ENCODE results near the gene KIRREL3.

KIRREL3 gene

GRCh38 chr11:126476266-126476924, 524.2 kb downstream of the KIRREL3 start:
- in situ Hi-C loops (cut with MboI; ENCODE audit: low pct_unique_long_range_greater_than_20kb, low sequenced_read_pairs, unreplicated experiment) = no loop called here
- no peak for DNase-seq (ENCODE audit: low spot score)
- no peak for TF ChIP-seq CTCF (IDR thresholded peaks at IDR 0.05; ENCODE audit: extremely low read depth, insufficient read depth, missing control alignments)

GRCh38 chr11:126475014-126475991, 525.3 kb downstream of the KIRREL3 start:
- no peak for TF ChIP-seq CTCF (IDR thresholded peaks at IDR 0.05; ENCODE audit: extremely low read depth, insufficient read depth, missing control alignments)
- DNase-seq (ENCODE audit: low spot score) = no peak
- in situ Hi-C loops (cut with MboI; ENCODE audit: low pct_unique_long_range_greater_than_20kb, low sequenced_read_pairs, unreplicated experiment) = no loop called here

- in situ Hi-C loops (cut with MboI; ENCODE audit: low pct_unique_long_range_greater_than_20kb, low sequenced_read_pairs, unreplicated experiment) = no loop called here
- no peak for DNase-seq (ENCODE audit: low spot score)
- no peak for TF ChIP-seq CTCF (IDR thresholded peaks at IDR 0.05; ENCODE audit: extremely low read depth, insufficient read depth, missing control alignments)
Measured at GRCh38 chr11:126474220-126474619, 526.4 kb downstream of the KIRREL3 start.

- no peak for TF ChIP-seq CTCF (IDR thresholded peaks at IDR 0.05; ENCODE audit: extremely low read depth, insufficient read depth, missing control alignments)
- in situ Hi-C loops (cut with MboI; ENCODE audit: low pct_unique_long_range_greater_than_20kb, low sequenced_read_pairs, unreplicated experiment) = no loop called here
- DNase-seq (ENCODE audit: low spot score) = no peak
Measured at GRCh38 chr11:126473269-126473668, 527.3 kb downstream of the KIRREL3 start.

GRCh38 chr11:126469311-126469710, 531.3 kb downstream of the KIRREL3 start:
- no peak for TF ChIP-seq CTCF (IDR thresholded peaks at IDR 0.05; ENCODE audit: extremely low read depth, insufficient read depth, missing control alignments)
- no peak for DNase-seq (ENCODE audit: low spot score)
- in situ Hi-C loops (cut with MboI; ENCODE audit: low pct_unique_long_range_greater_than_20kb, low sequenced_read_pairs, unreplicated experiment) = no loop called here

GRCh38 chr11:126468102-126468521, 532.5 kb downstream of the KIRREL3 start:
- in situ Hi-C loops (cut with MboI; ENCODE audit: low pct_unique_long_range_greater_than_20kb, low sequenced_read_pairs, unreplicated experiment) = no loop called here
- DNase-seq (ENCODE audit: low spot score) = no peak
- no peak for TF ChIP-seq CTCF (IDR thresholded peaks at IDR 0.05; ENCODE audit: extremely low read depth, insufficient read depth, missing control alignments)

Data from GM13977 (cell line).